MM.1S (cell line): ENCODE results near the gene TENM4.

ENCODE experiments used
- DNase-seq: peaks from one replicate; pipeline ENCODE4 v3.0.0-alpha.2; 2015
- H2AFZ ChIP-seq: fragments of 300-600 bp; sonication (generic); 2 replicates; pipeline ENCODE4 v1.6.0; 2016; ENCODE audit warnings: antibody characterized with exemption, low read length
- H3F3A ChIP-seq: fragments of 300-600 bp; sonication (generic); 2 replicates; pipeline ENCODE4 v1.6.1; 2016; ENCODE audit warnings: mild to moderate bottlenecking, antibody characterized with exemption, low read length, moderate library complexity, mixed read lengths; ENCODE audit not compliant: insufficient read depth
- H3K27ac ChIP-seq: fragments of 300-600 bp; sonication (generic); 2 replicates; pipeline ENCODE4 v1.5.1; 2016; ENCODE audit warnings: mild to moderate bottlenecking, low read length
- H3K27me3 ChIP-seq: fragments of 300-600 bp; sonication (generic); replicated peaks from 2 replicates; pipeline ENCODE4 v1.6.0; 2016; ENCODE audit warnings: low read length; ENCODE audit not compliant: insufficient read depth
- H3K36me3 ChIP-seq: fragments of 300-600 bp; sonication (generic); replicated peaks from 2 replicates; pipeline ENCODE4 v1.6.1; 2016; ENCODE audit warnings: mild to moderate bottlenecking, low read length, mixed read lengths; ENCODE audit not compliant: insufficient read depth
- H3K4me1 ChIP-seq: fragments of 300-600 bp; sonication (generic); 2 replicates; pipeline ENCODE4 v1.6.1; 2016; ENCODE audit warnings: low read length, mixed read lengths
- H3K4me2 ChIP-seq: fragments of 300-600 bp; sonication (generic); 2 replicates; pipeline ENCODE4 v1.6.0; 2016; ENCODE audit warnings: low read depth, low read length
- H3K4me3 ChIP-seq: fragments of 300-600 bp; sonication (generic); 2 replicates; pipeline ENCODE4 v1.5.1; 2016; ENCODE audit warnings: low read length, mixed read lengths
- H3K79me2 ChIP-seq: fragments of 300-600 bp; sonication (generic); 2 replicates; pipeline ENCODE4 v1.6.1; 2016; ENCODE audit warnings: mixed run types, low read length, mixed read lengths
- H3K9ac ChIP-seq: fragments of 300-600 bp; sonication (generic); 2 replicates; pipeline ENCODE4 v1.6.1; 2016; ENCODE audit warnings: low read length, mixed read lengths
- H3K9me2 ChIP-seq: fragments of 300-600 bp; sonication (generic); replicated peaks from 2 replicates; pipeline ENCODE4 v1.6.1; 2016; ENCODE audit warnings: mild to moderate bottlenecking, low read length, mixed read lengths; ENCODE audit not compliant: insufficient read depth
- H3K9me3 ChIP-seq: fragments of 300-600 bp; sonication (generic); replicated peaks from 2 replicates; pipeline ENCODE4 v1.6.1; 2016; ENCODE audit warnings: mild to moderate bottlenecking, low read length, mixed read lengths; ENCODE audit not compliant: insufficient read depth
- H4K20me1 ChIP-seq: fragments of 300-600 bp; sonication (generic); 2 replicates; pipeline ENCODE4 v1.6.1; 2016; ENCODE audit warnings: mild to moderate bottlenecking, low read length, moderate library complexity, mixed read lengths; ENCODE audit not compliant: insufficient read depth
- EZH2 ChIP-seq: fragments of 300-600 bp; sonication (generic); optimal IDR thresholded peaks from 2 replicates; pipeline ENCODE3; 2017; ENCODE audit warnings: low read depth, mild to moderate bottlenecking, antibody characterized with exemption, low read length, mixed read lengths
- EZH2phosphoT487 ChIP-seq: fragments of 300-600 bp; sonication (generic); IDR thresholded peaks from 2 replicates; pipeline ENCODE4 v1.6.1; 2018; ENCODE audit warnings: antibody characterized with exemption, low read length
- TF ChIP-seq, protein P1 (sequence below): fragments of 300-600 bp; sonication (generic); IDR thresholded peaks from 2 replicates; pipeline ENCODE4 v1.5.1; 2016; ENCODE audit warnings: antibody characterized with exemption, low read length, mixed read lengths

Gene TENM4

GRCh38 chr11:79019975-79020374, 420.9 kb downstream of the TENM4 start:
- Histone ChIP-seq H2AFZ (no peak overlapping the region), H3K4me3 (no peak overlapping the region), H3F3A (no peaks in the 10 kb centered on the region), H3K4me1 (peaks cover 5% of the 10 kb centered on the region; the same call in 1 of the 2 replicates), H4K20me1 (no peaks in the 10 kb centered on the region), H3K36me3 (no peaks in the 10 kb centered on the region), H3K9me2 (no peaks in the 10 kb centered on the region), H3K27ac (no peak overlapping the region), H3K9ac (no peak overlapping the region), H3K79me2 (no peaks in the 10 kb centered on the region), H3K9me3 (no peaks in the 10 kb centered on the region), H3K4me2 (no peak overlapping the region), H3K27me3 (peaks cover 7% of the 10 kb centered on the region; the same call in 1 of the 2 replicates)
- DNase-seq = no peak
- no peak for TF ChIP-seq EZH2
- TF ChIP-seq EZH2phosphoT487 = no peak
- TF ChIP-seq, protein P1, sequence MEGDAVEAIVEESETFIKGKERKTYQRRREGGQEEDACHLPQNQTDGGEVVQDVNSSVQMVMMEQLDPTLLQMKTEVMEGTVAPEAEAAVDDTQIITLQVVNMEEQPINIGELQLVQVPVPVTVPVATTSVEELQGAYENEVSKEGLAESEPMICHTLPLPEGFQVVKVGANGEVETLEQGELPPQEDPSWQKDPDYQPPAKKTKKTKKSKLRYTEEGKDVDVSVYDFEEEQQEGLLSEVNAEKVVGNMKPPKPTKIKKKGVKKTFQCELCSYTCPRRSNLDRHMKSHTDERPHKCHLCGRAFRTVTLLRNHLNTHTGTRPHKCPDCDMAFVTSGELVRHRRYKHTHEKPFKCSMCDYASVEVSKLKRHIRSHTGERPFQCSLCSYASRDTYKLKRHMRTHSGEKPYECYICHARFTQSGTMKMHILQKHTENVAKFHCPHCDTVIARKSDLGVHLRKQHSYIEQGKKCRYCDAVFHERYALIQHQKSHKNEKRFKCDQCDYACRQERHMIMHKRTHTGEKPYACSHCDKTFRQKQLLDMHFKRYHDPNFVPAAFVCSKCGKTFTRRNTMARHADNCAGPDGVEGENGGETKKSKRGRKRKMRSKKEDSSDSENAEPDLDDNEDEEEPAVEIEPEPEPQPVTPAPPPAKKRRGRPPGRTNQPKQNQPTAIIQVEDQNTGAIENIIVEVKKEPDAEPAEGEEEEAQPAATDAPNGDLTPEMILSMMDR = no peak

DNA sequence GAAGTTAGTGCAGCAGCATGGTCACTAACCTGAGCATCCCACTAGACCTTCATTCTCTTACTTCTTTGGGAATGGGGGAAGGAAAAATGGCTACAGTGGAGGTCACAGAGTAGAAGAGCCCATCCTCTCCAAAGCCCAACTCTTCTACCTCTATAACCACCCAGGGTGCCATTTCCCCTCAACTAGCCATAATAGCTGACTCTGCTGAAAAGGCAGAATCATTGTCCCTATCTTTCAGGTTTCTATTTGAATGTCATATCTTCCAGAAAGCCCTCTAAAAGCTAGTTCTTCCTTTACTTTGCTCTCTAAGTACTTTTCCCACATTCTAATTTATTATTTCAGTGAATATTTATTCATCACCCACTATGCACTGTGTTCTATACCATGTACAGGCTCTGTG, 421.6 kb downstream of the TENM4 start:
- no peak overlapping the region for H3K9ac ChIP-seq
- H3K27me3 ChIP-seq = no peaks in the 10 kb centered on the region
- H3K4me1 ChIP-seq = peaks cover 5% of the 10 kb centered on the region; the same call in 1 of the 2 replicates
- H3K79me2 ChIP-seq = no peaks in the 10 kb centered on the region
- no peaks in the 10 kb centered on the region for H3F3A ChIP-seq
- DNase-seq = no peak
- no peak overlapping the region for H3K4me3 ChIP-seq
- no peaks in the 10 kb centered on the region for H3K9me2 ChIP-seq
- no peak for TF ChIP-seq EZH2
- no peak overlapping the region for H3K27ac ChIP-seq
- H2AFZ ChIP-seq = no peak overlapping the region
- no peaks in the 10 kb centered on the region for H3K9me3 ChIP-seq
- H3K36me3 ChIP-seq = no peaks in the 10 kb centered on the region
- no peak overlapping the region for H3K4me2 ChIP-seq
- no peaks in the 10 kb centered on the region for H4K20me1 ChIP-seq

GRCh38 chr11:79018371-79018849, 422.4 kb downstream of the TENM4 start:
- peaks cover 5% of the 10 kb centered on the region; the same call in 1 of the 2 replicates for H3K4me1 ChIP-seq
- no peaks in the 10 kb centered on the region for H3K9me2 ChIP-seq
- no peaks in the 10 kb centered on the region for H3F3A ChIP-seq
- no peak overlapping the region for H2AFZ ChIP-seq
- no peak overlapping the region for H3K9ac ChIP-seq
- H3K4me3 ChIP-seq = no peak overlapping the region
- H4K20me1 ChIP-seq = no peaks in the 10 kb centered on the region
- no peaks in the 10 kb centered on the region for H3K79me2 ChIP-seq
- H3K9me3 ChIP-seq = no peaks in the 10 kb centered on the region
- H3K27me3 ChIP-seq = no peaks in the 10 kb centered on the region
- no peak overlapping the region for H3K27ac ChIP-seq
- no peak for DNase-seq
- no peak overlapping the region for H3K4me2 ChIP-seq
- H3K36me3 ChIP-seq = no peaks in the 10 kb centered on the region
- TF ChIP-seq, protein P1 = no peak
- TF ChIP-seq EZH2 = no peak
- no peak for TF ChIP-seq EZH2phosphoT487

GRCh38 chr11:79017811-79018210, 423.0 kb downstream of the TENM4 start:
- DNase-seq = no peak
- no peak overlapping the region for H2AFZ ChIP-seq
- H3K4me2 ChIP-seq = no peak overlapping the region
- H3K27me3 ChIP-seq = no peaks in the 10 kb centered on the region
- H4K20me1 ChIP-seq = no peaks in the 10 kb centered on the region
- H3K4me3 ChIP-seq = no peak overlapping the region
- no peaks in the 10 kb centered on the region for H3K79me2 ChIP-seq
- H3F3A ChIP-seq = no peaks in the 10 kb centered on the region
- no peaks in the 10 kb centered on the region for H3K9me3 ChIP-seq
- TF ChIP-seq EZH2 (no peak), EZH2phosphoT487 (no peak)
- TF ChIP-seq, protein P1 = no peak
- peaks cover 5% of the 10 kb centered on the region; the same call in 1 of the 2 replicates for H3K4me1 ChIP-seq
- H3K27ac ChIP-seq = no peak overlapping the region
- H3K9ac ChIP-seq = no peak overlapping the region
- no peaks in the 10 kb centered on the region for H3K36me3 ChIP-seq
- no peaks in the 10 kb centered on the region for H3K9me2 ChIP-seq
